ENCODE measurements around the gene SCN4A.

Gene SCN4A

DNA sequence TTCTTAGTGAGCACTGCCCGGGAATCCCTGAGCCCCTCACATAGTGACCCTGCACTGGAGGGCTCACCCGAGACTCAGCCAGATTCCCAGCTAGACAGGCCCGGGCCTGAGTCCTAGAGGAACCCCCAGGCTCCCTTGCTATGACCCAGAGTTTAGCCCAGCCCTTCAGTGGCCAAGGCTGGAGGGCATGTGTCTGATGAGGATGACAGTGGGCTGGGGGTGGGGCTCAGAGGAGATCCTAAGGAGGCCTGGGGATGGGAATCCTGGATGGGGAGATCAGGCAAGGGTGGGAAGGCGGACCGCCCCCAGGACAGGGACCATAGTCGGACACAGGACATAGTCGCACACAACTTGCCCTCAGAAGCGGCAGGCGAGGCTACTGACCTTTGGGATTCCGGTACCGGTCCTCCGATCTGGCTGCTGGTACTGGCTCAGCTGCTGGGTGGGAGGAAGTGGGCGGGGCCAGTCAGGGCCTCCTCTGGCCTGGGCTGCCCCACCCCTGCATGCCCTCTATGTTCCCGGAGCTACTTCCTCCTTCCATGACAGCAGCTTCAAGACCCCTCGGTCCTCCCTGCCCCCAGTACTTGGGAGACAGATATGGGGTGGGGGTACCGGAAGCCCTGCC is 41.7 kb downstream of the SCN4A start:
- DNase-seq (ENCODE audit: low read depth): no peak
- H3K4me3 ChIP-seq (ENCODE audit: low read length): no peak overlapping the region
- TF ChIP-seq CTCF (conservative IDR thresholded peaks at IDR 0.05; ENCODE audit: low read depth, low read length): no peak

- peak; percentile 18 for DNase-seq (ENCODE audit: low read depth)
Measured at GRCh38 chr17:63929860-63930766, 42.6 kb downstream of the SCN4A start.

GRCh38 chr17:63928966-63929695 is 43.6 kb downstream of the SCN4A start:
- no peak for DNase-seq (ENCODE audit: low read depth)
- no peak overlapping the region for H3K4me3 ChIP-seq (ENCODE audit: low read length)
- TF ChIP-seq CTCF (conservative IDR thresholded peaks at IDR 0.05; ENCODE audit: low read depth, low read length): no peak

More at GRCh38 chr17:63929860-63930766, 42.6 kb downstream of the SCN4A start:
- TF ChIP-seq CTCF (conservative IDR thresholded peaks at IDR 0.05; ENCODE audit: low read depth, low read length): no peak
- no peak overlapping the region for H3K4me3 ChIP-seq (ENCODE audit: low read length)

DNA sequence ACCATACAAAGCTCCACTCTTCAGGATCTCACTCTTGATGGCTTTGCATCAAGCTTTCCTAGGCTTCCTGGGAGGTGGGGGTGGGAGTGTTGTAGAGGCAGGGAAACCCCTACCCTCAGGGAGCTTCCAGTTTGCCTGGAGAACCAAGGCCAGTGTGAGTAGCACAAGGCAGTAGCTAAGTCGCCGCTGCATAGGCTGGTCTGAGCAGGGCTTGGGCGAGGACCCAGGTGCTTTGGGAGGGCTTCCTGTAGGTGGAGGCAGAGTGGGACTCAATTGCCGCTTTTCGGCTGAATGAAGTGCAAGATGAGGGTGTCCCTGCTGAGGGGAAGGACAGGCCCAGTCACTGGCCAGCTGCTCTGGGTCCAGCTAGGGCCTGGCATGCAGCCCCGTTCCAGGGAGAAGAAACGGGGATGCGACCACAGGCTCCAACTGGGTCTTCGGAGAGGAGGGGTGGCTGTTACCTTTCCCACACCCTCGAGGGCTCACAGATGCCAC is 44.5 kb downstream of the SCN4A start:
- no peak for DNase-seq (ENCODE audit: low read depth)
- H3K4me3 ChIP-seq (ENCODE audit: low read length): no peak overlapping the region
- no peak for TF ChIP-seq CTCF (conservative IDR thresholded peaks at IDR 0.05; ENCODE audit: low read depth, low read length)

GRCh38 chr17:63927464-63928171 is 45.1 kb downstream of the SCN4A start:
- no peak for TF ChIP-seq CTCF (conservative IDR thresholded peaks at IDR 0.05; ENCODE audit: low read depth, low read length)
- DNase-seq (ENCODE audit: low read depth): no peak
- H3K4me3 ChIP-seq (ENCODE audit: low read length): no peak overlapping the region

DNA sequence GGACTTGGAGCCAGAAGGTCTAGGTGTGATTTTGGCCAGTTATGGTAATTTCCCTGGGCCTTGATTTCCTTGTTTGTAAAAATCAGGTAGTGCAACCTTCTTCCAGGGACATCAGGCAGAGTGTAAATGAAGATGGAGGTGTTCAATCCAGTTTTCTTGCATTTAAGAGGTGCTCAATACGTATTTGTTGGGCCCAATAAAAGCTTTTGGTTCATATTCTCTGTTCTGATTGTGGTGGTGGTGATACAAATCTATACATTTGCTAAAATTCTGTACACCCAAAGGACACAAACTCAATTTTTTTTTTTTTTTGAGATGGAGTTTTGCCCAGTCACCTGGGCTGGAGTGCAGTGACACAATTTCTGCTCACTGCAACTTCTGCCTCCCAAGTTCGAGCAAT is 46.6 kb downstream of the SCN4A start:
- no peak for DNase-seq (ENCODE audit: low read depth)
- TF ChIP-seq CTCF (conservative IDR thresholded peaks at IDR 0.05; ENCODE audit: low read depth, low read length): no peak
- H3K4me3 ChIP-seq (ENCODE audit: low read length): no peak overlapping the region
